Activated T-helper 17 cell treated with anti-CD3 and anti-CD28 coated beads, Interleukin-2, amount 50 U/mL, for 72 hours (primary cell): Measurements from ENCODE around the gene VAMP3. TPM values are rescaled to one million over a fixed set of nuclear protein-coding genes. Genes with fewer than 3 reads are reported as not detected.
A peak's percentile ranks its signal among the peaks of the same experiment; 100 is the strongest.
"Not testable (repeated sequence)": the region's sequence is repeated elsewhere in the genome, so short reads cannot be mapped to it uniquely, and the experiment has no call there.

Experiments
- ATAC-seq: fragments of 150-1000 bp; cut with Tn5 transposase; replicated peaks from 2 replicates; pipeline ENCODE4 v1.10.0; 2021; ENCODE audit warnings: mild to moderate bottlenecking, moderate library complexity
- H3K27ac Mint-ChIP-seq: one replicate; pipeline ENCODE4 v1.8.0; 2022; ENCODE audit warnings: mixed read lengths
- H3K27me3 Mint-ChIP-seq: one replicate; pipeline ENCODE4 v1.8.0; 2022; ENCODE audit warnings: mixed read lengths
- H3K36me3 Mint-ChIP-seq: one replicate; pipeline ENCODE4 v1.8.0; 2022; ENCODE audit warnings: low read depth, mild to moderate bottlenecking, mixed read lengths
- H3K4me1 Mint-ChIP-seq: one replicate; pipeline ENCODE4 v1.8.0; 2022; ENCODE audit warnings: mixed read lengths
- H3K4me3 Mint-ChIP-seq: one replicate; pipeline ENCODE4 v1.8.0; 2022; ENCODE audit warnings: mild to moderate bottlenecking, mixed read lengths
- H3K9me3 Mint-ChIP-seq: one replicate; pipeline ENCODE4 v1.8.0; 2022; ENCODE audit warnings: mixed read lengths
- total RNA-seq, 2 donors: library from RNA; stranded (reverse); gene quantifications; one replicate each; pipeline ENCODE4 v1.2.3, GENCODE V29; 2022

VAMP3 gene
- total RNA-seq, 2 donors from 2014 or later: 22.3 to 24.9 TPM

GRCh38 chr1:7781501-7781900 lies 10.4 kb downstream of the VAMP3 start:
- peak overlapping the region; percentile 15 for H3K27ac Mint-ChIP-seq
- peaks cover 45% of the 10 kb centered on the region for H3K36me3 Mint-ChIP-seq
- peak overlapping the region; percentile 69 for H3K4me3 Mint-ChIP-seq
- no peaks in the 10 kb centered on the region for H3K27me3 Mint-ChIP-seq
- H3K4me1 Mint-ChIP-seq: peaks cover 18% of the 10 kb centered on the region
- no peak for ATAC-seq
- H3K9me3 Mint-ChIP-seq: no peaks in the 10 kb centered on the region

GRCh38 chr1:7781923-7782495 lies 10.9 kb downstream of the VAMP3 start:
- H3K27me3 Mint-ChIP-seq: no peaks in the 10 kb centered on the region
- peak overlapping the region; percentile 15 for H3K27ac Mint-ChIP-seq
- no peaks in the 10 kb centered on the region for H3K9me3 Mint-ChIP-seq
- no peak for ATAC-seq
- H3K4me3 Mint-ChIP-seq: peak overlapping the region; percentile 69
- peaks cover 18% of the 10 kb centered on the region for H3K4me1 Mint-ChIP-seq
- peaks cover 43% of the 10 kb centered on the region for H3K36me3 Mint-ChIP-seq

GRCh38 chr1:7783178-7783711 lies 12.1 kb downstream of the VAMP3 start:
- peak overlapping the region; percentile 69 for H3K4me3 Mint-ChIP-seq
- no peak for ATAC-seq
- peaks cover 18% of the 10 kb centered on the region for H3K4me1 Mint-ChIP-seq
- H3K36me3 Mint-ChIP-seq: peaks cover 31% of the 10 kb centered on the region
- H3K27me3 Mint-ChIP-seq: no peaks in the 10 kb centered on the region
- no peak overlapping the region for H3K27ac Mint-ChIP-seq
- H3K9me3 Mint-ChIP-seq: no peaks in the 10 kb centered on the region

GRCh38 chr1:7783826-7784491 lies 12.9 kb downstream of the VAMP3 start, which contains the start of gene PER3:
Gene PER3, plus strand, starts transcription at chr1:7784291. Its CDS starts 587 bp downstream, at chr1:7784878.
- no peaks in the 10 kb centered on the region for H3K9me3 Mint-ChIP-seq
- peak within 1 kb of the TSS; percentile 69 for H3K4me3 Mint-ChIP-seq

GRCh38 chr1:7784492-7785071 lies 13.5 kb downstream of the VAMP3 start:
- no peaks in the 10 kb centered on the region for H3K9me3 Mint-ChIP-seq
- peaks cover 18% of the 10 kb centered on the region for H3K4me1 Mint-ChIP-seq
- H3K27me3 Mint-ChIP-seq: no peaks in the 10 kb centered on the region
- no peak overlapping the region for H3K27ac Mint-ChIP-seq
- H3K36me3 Mint-ChIP-seq: peaks cover 32% of the 10 kb centered on the region
- ATAC-seq: no peak
- peak overlapping the region; percentile 19 for H3K4me3 Mint-ChIP-seq

More at GRCh38 chr1:7783826-7784491, 12.9 kb downstream of the VAMP3 start, which contains the start of gene PER3:
- no peaks in the 10 kb centered on the region for H3K27me3 Mint-ChIP-seq
- H3K36me3 Mint-ChIP-seq: peaks cover 30% of the 10 kb centered on the region
- H3K4me1 Mint-ChIP-seq: peaks cover 18% of the 10 kb centered on the region
- no peak within 1 kb of the TSS for H3K27ac Mint-ChIP-seq
- peak; percentile 97 for ATAC-seq

GRCh38 chr1:7785108-7785507 lies 14.0 kb downstream of the VAMP3 start:
- peaks cover 4% of the 10 kb centered on the region for H3K9me3 Mint-ChIP-seq
- no peak overlapping the region for H3K27ac Mint-ChIP-seq
- ATAC-seq: no peak
- peak overlapping the region; percentile 19 for H3K4me3 Mint-ChIP-seq
- no peaks in the 10 kb centered on the region for H3K27me3 Mint-ChIP-seq
- H3K36me3 Mint-ChIP-seq: peaks cover 32% of the 10 kb centered on the region
- H3K4me1 Mint-ChIP-seq: peaks cover 18% of the 10 kb centered on the region

- Mint-ChIP-seq H3K9me3 (peaks cover 12% of the 10 kb centered on the region), H3K36me3 (peaks cover 47% of the 10 kb centered on the region), H3K4me1 (peaks cover 14% of the 10 kb centered on the region), H3K27me3 (no peaks in the 10 kb centered on the region), H3K27ac (no peak overlapping the region), H3K4me3 (no peak overlapping the region)
- ATAC-seq: no peak
Observed at GRCh38 chr1:7786795-7787194, 15.7 kb downstream of the VAMP3 start.

- Mint-ChIP-seq H3K4me1 (peaks cover 6% of the 10 kb centered on the region), H3K36me3 (peaks cover 50% of the 10 kb centered on the region), H3K27me3 (no peaks in the 10 kb centered on the region), H3K9me3 (peaks cover 12% of the 10 kb centered on the region), H3K27ac (no peak overlapping the region), H3K4me3 (no peak overlapping the region)
- ATAC-seq: no peak
Observed at GRCh38 chr1:7789828-7790227, 18.7 kb downstream of the VAMP3 start.

- ATAC-seq, H3K27me3 Mint-ChIP-seq, H3K27ac Mint-ChIP-seq, H3K4me3 Mint-ChIP-seq, H3K4me1 Mint-ChIP-seq: not testable (repeated sequence)
- H3K9me3 Mint-ChIP-seq: peaks cover 12% of the 10 kb centered on the region
- peaks cover 44% of the 10 kb centered on the region for H3K36me3 Mint-ChIP-seq
Observed at GRCh38 chr1:7791027-7791426, 19.9 kb downstream of the VAMP3 start.

GRCh38 chr1:7795406-7795805 lies 24.3 kb downstream of the VAMP3 start:
- no peak for ATAC-seq
- H3K27ac Mint-ChIP-seq: no peak overlapping the region
- H3K4me1 Mint-ChIP-seq: peaks cover 4% of the 10 kb centered on the region
- H3K27me3 Mint-ChIP-seq: no peaks in the 10 kb centered on the region
- peaks cover 45% of the 10 kb centered on the region for H3K36me3 Mint-ChIP-seq
- H3K4me3 Mint-ChIP-seq: no peak overlapping the region
- H3K9me3 Mint-ChIP-seq: peaks cover 5% of the 10 kb centered on the region

- H3K9me3 Mint-ChIP-seq: no peaks in the 10 kb centered on the region
- no peak overlapping the region for H3K27ac Mint-ChIP-seq
- H3K36me3 Mint-ChIP-seq: peaks cover 53% of the 10 kb centered on the region
Observed at GRCh38 chr1:7805460-7805859, 34.4 kb downstream of the VAMP3 start.

GRCh38 chr1:7808253-7808844 lies 37.3 kb downstream of the VAMP3 start:
- Mint-ChIP-seq H3K9me3 (peaks cover 6% of the 10 kb centered on the region), H3K27me3 (no peaks in the 10 kb centered on the region), H3K4me1 (no peaks in the 10 kb centered on the region), H3K4me3 (no peak overlapping the region), H3K36me3 (peaks cover 68% of the 10 kb centered on the region), H3K27ac (no peak overlapping the region)
- ATAC-seq: peak; percentile 38

More at GRCh38 chr1:7805460-7805859, 34.4 kb downstream of the VAMP3 start:
- ATAC-seq: no peak
- Mint-ChIP-seq H3K4me3 (no peak overlapping the region), H3K4me1 (no peaks in the 10 kb centered on the region), H3K27me3 (no peaks in the 10 kb centered on the region)

- Mint-ChIP-seq H3K4me3 (no peak overlapping the region), H3K4me1 (no peaks in the 10 kb centered on the region), H3K9me3 (peaks cover 11% of the 10 kb centered on the region), H3K27ac (no peak overlapping the region), H3K36me3 (peaks cover 59% of the 10 kb centered on the region), H3K27me3 (no peaks in the 10 kb centered on the region)
- no peak for ATAC-seq
Observed at GRCh38 chr1:7809742-7810141, 38.6 kb downstream of the VAMP3 start.

- Mint-ChIP-seq H3K9me3 (peaks cover 11% of the 10 kb centered on the region), H3K27ac (no peak overlapping the region), H3K4me1 (no peaks in the 10 kb centered on the region), H3K27me3 (no peaks in the 10 kb centered on the region), H3K4me3 (no peak overlapping the region), H3K36me3 (peaks cover 53% of the 10 kb centered on the region)
- ATAC-seq: peak; percentile 100
Observed at GRCh38 chr1:7810395-7810794, 39.3 kb downstream of the VAMP3 start.
